ENCODE measurements around the gene ZNRF2.
"Not testable (repeated sequence)": the region's sequence is repeated elsewhere in the genome, so short reads cannot be mapped to it uniquely, and the experiment has no call there.

The ZNRF2 gene

GRCh38 chr7:30365621-30366020 lies 81.2 kb downstream of the ZNRF2 start:
- no peak for DNase-seq

- no peak for DNase-seq
Measured at GRCh38 chr7:30366606-30367005, 82.2 kb downstream of the ZNRF2 start.

- no peak for DNase-seq
Measured at GRCh38 chr7:30367561-30367960, 83.2 kb downstream of the ZNRF2 start.

- DNase-seq: no peak
Measured at GRCh38 chr7:30369879-30370278, 85.5 kb downstream of the ZNRF2 start.

GRCh38 chr7:30371321-30371720 lies 86.9 kb downstream of the ZNRF2 start:
- no peak for DNase-seq

- no peak for DNase-seq
Measured at GRCh38 chr7:30378275-30378674, 93.9 kb downstream of the ZNRF2 start.

GRCh38 chr7:30379131-30379530 lies 94.7 kb downstream of the ZNRF2 start:
- no peak for DNase-seq

- no peak for DNase-seq
Measured at GRCh38 chr7:30379741-30380140, 95.3 kb downstream of the ZNRF2 start.

- no peak for DNase-seq
Measured at GRCh38 chr7:30380294-30380693, 95.9 kb downstream of the ZNRF2 start.

- DNase-seq: not testable (repeated sequence)
Measured at GRCh38 chr7:30380824-30381223, 96.4 kb downstream of the ZNRF2 start.

GRCh38 chr7:30382607-30383006 lies 98.2 kb downstream of the ZNRF2 start:
- no peak for DNase-seq

- no peak for DNase-seq
Measured at GRCh38 chr7:30389791-30390190, 105.4 kb downstream of the ZNRF2 start.

- DNase-seq: no peak
Measured at GRCh38 chr7:30390736-30391636, 106.6 kb downstream of the ZNRF2 start.

GRCh38 chr7:30391806-30392205 lies 107.4 kb downstream of the ZNRF2 start:
- DNase-seq: no peak

GRCh38 chr7:30395676-30396075 lies 111.3 kb downstream of the ZNRF2 start:
- DNase-seq: no peak

GRCh38 chr7:30396389-30396788 lies 112.0 kb downstream of the ZNRF2 start:
- no peak for DNase-seq

- DNase-seq: no peak
Measured at GRCh38 chr7:30403477-30403876, 119.1 kb downstream of the ZNRF2 start.

- DNase-seq: no peak
Measured at GRCh38 chr7:30405179-30405578, 120.8 kb downstream of the ZNRF2 start.

GRCh38 chr7:30406664-30407425 lies 122.4 kb downstream of the ZNRF2 start:
- DNase-seq: no peak

GRCh38 chr7:30411173-30411572 lies 126.8 kb downstream of the ZNRF2 start:
- no peak for DNase-seq

- DNase-seq: no peak
Measured at GRCh38 chr7:30411897-30412296, 127.5 kb downstream of the ZNRF2 start.

- DNase-seq: peak; percentile 58
Measured at GRCh38 chr7:30412782-30413504, 128.5 kb downstream of the ZNRF2 start.

GRCh38 chr7:30413864-30414263 lies 129.5 kb downstream of the ZNRF2 start:
- DNase-seq: no peak

Measured in CD4-positive, alpha-beta T cell treated with Interleukin-17A for 1 hour (primary cell).